Measurements from ENCODE around the gene IFT74. TPM values are rescaled to one million over a fixed set of nuclear protein-coding genes. Genes with fewer than 3 reads are reported as not detected.

IFT74 gene
- total RNA-seq, 4 donors from 2014 or later: 17.0 to 24.0 (median 22.2) TPM

DNA sequence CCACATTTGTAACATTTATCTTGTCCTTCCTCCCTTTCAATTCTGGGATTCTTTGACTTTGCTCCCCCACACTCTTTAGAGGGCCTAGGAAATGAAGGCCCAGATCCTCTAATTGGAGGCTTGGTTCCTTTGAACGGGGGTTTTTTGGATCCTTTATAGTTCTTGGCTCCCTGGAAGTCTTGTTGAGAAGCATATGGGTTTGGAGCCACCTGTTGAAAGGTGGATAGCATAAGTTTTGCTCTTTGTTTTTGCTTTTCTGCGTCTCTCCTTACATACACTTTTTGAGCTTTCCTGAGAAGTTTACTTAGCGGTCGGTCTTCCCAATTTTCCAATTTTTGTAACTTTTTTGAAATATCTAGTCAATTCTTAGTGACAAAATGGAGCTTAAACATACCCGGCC lies 17.8 kb downstream of the IFT74 start:
- TF ChIP-seq, protein P1, sequence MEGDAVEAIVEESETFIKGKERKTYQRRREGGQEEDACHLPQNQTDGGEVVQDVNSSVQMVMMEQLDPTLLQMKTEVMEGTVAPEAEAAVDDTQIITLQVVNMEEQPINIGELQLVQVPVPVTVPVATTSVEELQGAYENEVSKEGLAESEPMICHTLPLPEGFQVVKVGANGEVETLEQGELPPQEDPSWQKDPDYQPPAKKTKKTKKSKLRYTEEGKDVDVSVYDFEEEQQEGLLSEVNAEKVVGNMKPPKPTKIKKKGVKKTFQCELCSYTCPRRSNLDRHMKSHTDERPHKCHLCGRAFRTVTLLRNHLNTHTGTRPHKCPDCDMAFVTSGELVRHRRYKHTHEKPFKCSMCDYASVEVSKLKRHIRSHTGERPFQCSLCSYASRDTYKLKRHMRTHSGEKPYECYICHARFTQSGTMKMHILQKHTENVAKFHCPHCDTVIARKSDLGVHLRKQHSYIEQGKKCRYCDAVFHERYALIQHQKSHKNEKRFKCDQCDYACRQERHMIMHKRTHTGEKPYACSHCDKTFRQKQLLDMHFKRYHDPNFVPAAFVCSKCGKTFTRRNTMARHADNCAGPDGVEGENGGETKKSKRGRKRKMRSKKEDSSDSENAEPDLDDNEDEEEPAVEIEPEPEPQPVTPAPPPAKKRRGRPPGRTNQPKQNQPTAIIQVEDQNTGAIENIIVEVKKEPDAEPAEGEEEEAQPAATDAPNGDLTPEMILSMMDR (IDR thresholded peaks at IDR 0.05): no peak
- TF ChIP-seq POLR2A (IDR thresholded peaks at IDR 0.05): no peak
- TF ChIP-seq EP300 (IDR thresholded peaks at IDR 0.05): no peak
- WGBS, 2 donors: 93 to 96% methylated on average over 5 of the region's 5 CpGs
- Histone ChIP-seq H3K4me1 (peaks cover 0 to 5% (median 0%) of the 10 kb centered on the region in 4 donors), H3K27ac (no peak overlapping the region), H3K4me3 (no peak overlapping the region), H3K27me3 (no peaks in the 10 kb centered on the region), H3K36me3 (peaks cover 0 to 6% (median 0%) of the 10 kb centered on the region in 3 donors), H3K9me3 (no peaks in the 10 kb centered on the region)
- no peak for DNase-seq (ENCODE audit: low spot score in 2 of 2)

DNA sequence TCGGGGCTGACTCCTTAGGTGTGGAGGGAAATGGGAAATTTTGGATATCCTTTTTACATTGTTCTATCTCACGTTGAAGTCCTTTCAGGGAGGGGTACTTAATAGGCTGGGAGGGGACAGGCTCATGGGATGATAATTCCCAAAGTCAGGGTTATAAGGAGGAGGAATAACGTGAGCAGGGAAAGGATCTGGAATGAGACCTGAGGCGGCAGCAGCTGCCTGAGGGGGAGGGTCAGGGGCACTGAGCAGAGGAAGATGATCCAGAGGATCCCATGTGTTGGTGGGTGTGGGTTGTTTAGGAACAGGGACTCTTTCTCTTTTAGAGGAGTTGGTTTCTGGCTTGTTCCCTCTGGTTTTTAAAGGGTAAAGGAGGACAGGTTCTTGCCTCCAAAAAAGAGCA lies 18.7 kb downstream of the IFT74 start:
- peaks cover 0 to 5% (median 0%) of the 10 kb centered on the region in 4 donors for H3K4me1 ChIP-seq
- no peak for DNase-seq (ENCODE audit: low spot score in 2 of 2)
- H3K27me3 ChIP-seq: no peaks in the 10 kb centered on the region
- peaks cover 0 to 9% (median 0%) of the 10 kb centered on the region in 3 donors for H3K36me3 ChIP-seq
- 61 to 74% methylated on average over 4 of the region's 4 CpGs for WGBS, 2 donors
- H3K9me3 ChIP-seq: no peaks in the 10 kb centered on the region
- TF ChIP-seq, protein P1 (IDR thresholded peaks at IDR 0.05): no peak
- TF ChIP-seq EP300 (IDR thresholded peaks at IDR 0.05) (no peak), POLR2A (IDR thresholded peaks at IDR 0.05) (no peak)
- peak overlapping the region in 1 of 4 donors; percentile 0 for H3K27ac ChIP-seq
- H3K4me3 ChIP-seq: no peak overlapping the region

DNA sequence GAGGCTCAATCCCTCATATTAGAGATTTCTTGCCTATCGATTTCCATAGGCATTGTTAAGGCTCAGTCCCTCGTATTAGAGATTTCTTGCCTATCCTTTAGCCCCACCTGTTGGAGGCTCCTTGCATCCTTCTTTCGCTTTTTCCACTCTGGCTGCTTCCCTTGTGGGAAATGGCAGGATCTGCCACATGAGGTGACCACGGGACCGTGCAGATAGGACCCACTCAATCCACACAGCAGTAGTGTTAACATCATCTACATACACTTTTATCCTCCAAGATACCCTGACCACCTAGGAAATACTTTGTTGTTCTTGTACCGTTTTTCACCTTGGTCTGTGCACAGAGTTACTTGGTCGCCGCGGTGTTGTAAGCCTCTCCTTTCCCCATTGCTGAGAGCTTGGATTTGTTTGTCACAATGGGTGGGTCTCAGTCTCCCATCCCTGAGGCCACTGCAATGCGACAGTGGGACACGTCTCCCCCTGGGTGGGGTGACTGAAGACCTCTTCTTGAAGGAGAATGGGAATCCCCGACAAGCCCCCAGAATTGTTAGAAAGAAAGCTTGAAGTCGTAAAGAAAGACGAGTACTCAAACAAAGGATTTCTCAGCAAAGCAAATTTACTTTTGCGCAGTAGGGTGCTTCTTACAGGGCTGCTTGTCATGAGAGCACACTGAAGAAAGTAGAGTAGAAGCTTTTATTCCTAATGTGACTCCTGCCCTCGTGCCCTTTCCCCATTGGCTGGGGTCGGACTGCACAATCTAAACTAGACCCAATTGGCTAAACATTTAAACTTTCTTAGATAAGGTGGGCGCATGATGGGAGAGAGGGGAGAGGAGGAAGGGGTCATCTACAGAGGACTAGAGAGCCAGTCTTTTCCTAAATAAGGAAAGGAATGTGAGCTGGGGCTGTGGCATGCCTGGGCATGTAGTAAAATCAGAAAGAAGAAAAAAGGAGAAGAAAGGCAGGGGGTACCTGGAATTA lies 19.8 kb downstream of the IFT74 start:
- peaks cover 0 to 19% (median 0%) of the 10 kb centered on the region in 3 donors for H3K36me3 ChIP-seq
- peaks cover 0 to 5% (median 0%) of the 10 kb centered on the region in 4 donors for H3K4me1 ChIP-seq
- H3K27ac ChIP-seq: peak overlapping the region in 1 of 4 donors; percentile 0
- H3K4me3 ChIP-seq: peak overlapping the region in 1 of 4 donors; percentile 18
- peak in 1 of 2 donors; percentile 42 for DNase-seq (ENCODE audit: low spot score in 2 of 2)
- no peaks in the 10 kb centered on the region for H3K27me3 ChIP-seq
- no peaks in the 10 kb centered on the region for H3K9me3 ChIP-seq
- TF ChIP-seq EP300 (IDR thresholded peaks at IDR 0.05): no peak
- TF ChIP-seq POLR2A (IDR thresholded peaks at IDR 0.05): no peak
- TF ChIP-seq, protein P1 (IDR thresholded peaks at IDR 0.05): peak; percentile 32 to 57 (median 42)
- WGBS, 2 donors: 81% methylated on average over 18 of the region's 18 CpGs

DNA sequence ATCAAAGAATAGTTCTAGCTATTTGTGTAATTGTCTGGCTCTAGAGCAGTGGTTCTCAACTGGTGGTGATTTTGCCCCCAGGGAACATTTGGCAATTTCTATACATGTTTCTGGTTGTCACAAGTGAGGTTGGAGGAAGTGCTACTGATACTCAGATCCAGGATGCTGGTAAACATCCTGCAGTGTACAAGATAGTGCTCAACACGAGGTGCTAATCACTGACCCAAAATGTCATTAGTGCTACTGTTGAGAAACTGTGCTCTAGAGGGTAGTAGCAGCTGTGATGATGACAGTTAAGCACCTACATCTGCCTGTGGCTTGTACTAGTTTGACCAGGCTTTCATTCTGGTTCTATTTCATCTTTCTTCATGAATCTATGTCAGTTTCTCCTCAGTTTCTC lies 27.1 kb downstream of the IFT74 start:
- Histone ChIP-seq H3K36me3 (peaks cover 0 to 81% (median 0%) of the 10 kb centered on the region in 3 donors), H3K27ac (no peak overlapping the region), H3K4me1 (no peaks in the 10 kb centered on the region), H3K9me3 (no peaks in the 10 kb centered on the region), H3K27me3 (no peaks in the 10 kb centered on the region), H3K4me3 (no peak overlapping the region)
- 77 to 84% methylated on average over 1 of the region's 1 CpG for WGBS, 2 donors
- TF ChIP-seq, protein P1 (IDR thresholded peaks at IDR 0.05): no peak
- TF ChIP-seq EP300 (IDR thresholded peaks at IDR 0.05): no peak
- TF ChIP-seq POLR2A (IDR thresholded peaks at IDR 0.05): no peak
- DNase-seq (ENCODE audit: low spot score in 2 of 2): no peak

DNA sequence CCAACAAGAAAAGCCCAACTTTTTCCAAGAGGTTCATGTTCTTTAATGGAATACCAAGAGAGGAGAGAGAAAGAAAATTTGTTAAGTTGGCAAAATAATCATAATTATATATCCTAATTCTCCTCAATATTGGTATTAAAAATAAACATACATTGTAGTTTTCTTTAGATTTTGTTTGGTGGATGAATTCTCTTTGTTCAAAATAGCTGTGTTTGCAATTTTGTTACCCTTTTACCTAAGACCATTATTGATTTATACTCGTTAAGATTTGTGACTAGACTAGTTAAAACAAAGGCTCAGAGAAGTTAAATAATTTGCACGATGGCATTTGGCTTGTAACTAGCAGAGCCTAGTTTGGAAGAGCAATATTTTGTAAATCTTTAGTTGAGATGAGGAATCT lies 39.6 kb downstream of the IFT74 start:
- no peak overlapping the region for H3K4me3 ChIP-seq
- TF ChIP-seq POLR2A (IDR thresholded peaks at IDR 0.05) (no peak), EP300 (IDR thresholded peaks at IDR 0.05) (no peak)
- TF ChIP-seq, protein P1 (IDR thresholded peaks at IDR 0.05): no peak
- WGBS, 2 donors: 80 to 85% methylated on average over 2 of the region's 2 CpGs
- H3K27me3 ChIP-seq: no peaks in the 10 kb centered on the region
- peaks cover 0 to 23% (median 0%) of the 10 kb centered on the region in 3 donors for H3K36me3 ChIP-seq
- no peak overlapping the region for H3K27ac ChIP-seq
- H3K4me1 ChIP-seq: no peaks in the 10 kb centered on the region
- no peak for DNase-seq (ENCODE audit: low spot score in 2 of 2)
- no peaks in the 10 kb centered on the region for H3K9me3 ChIP-seq

All from tibial nerve (tissue), 4 donors.